Uterus (tissue), 4 donors: Measurements from ENCODE around the gene NOP9. TPM values are rescaled to one million over a fixed set of nuclear protein-coding genes. Genes with fewer than 3 reads are reported as not detected.

Experiments
- DNase-seq, 2 donors: peaks; one replicate each; pipeline ENCODE4 v3.0.0-alpha.2; 2019 to 2020
- H3K27ac ChIP-seq, 2 donors: fragments of 200-600 bp; sonication (generic); 1 replicate in 1 of 2; 2 replicates in 1 of 2; pipeline ENCODE4 v1.5.1; 2016 to 2018
- H3K27me3 ChIP-seq, 2 donors: fragments of 200-600 bp; sonication (generic); one replicate each; pipeline ENCODE4 v1.5.1; 2018 to 2019; ENCODE audit warnings: control low read depth in 1 of 2
- H3K36me3 ChIP-seq, 2 donors: fragments of 200-600 bp; sonication (generic); one replicate each; pipeline ENCODE4 v1.5.1; 2019; ENCODE audit warnings: control low read depth in 1 of 2
- H3K4me1 ChIP-seq, 2 donors: fragments of 200-600 bp; sonication (generic); one replicate each; pipeline ENCODE4 v1.5.1; 2018 to 2019; ENCODE audit warnings: control low read depth in 1 of 2
- H3K4me3 ChIP-seq, 2 donors: fragments of 200-600 bp; sonication (generic); 1 replicate in 1 of 2; 2 replicates in 1 of 2; pipeline ENCODE4 v1.5.1; 2018 to 2019; ENCODE audit warnings: mild to moderate bottlenecking in 1 of 2
- H3K9me3 ChIP-seq, 2 donors: fragments of 200-600 bp; sonication (generic); one replicate each; pipeline ENCODE4 v1.5.1; 2019; ENCODE audit warnings: control low read depth in 1 of 2
- POLR2A ChIP-seq, 2 donors: fragments of 450-650 bp; IDR thresholded peaks; one replicate each; pipeline ENCODE4 v1.6.1; 2016; ENCODE audit warnings: antibody characterized with exemption in 2 of 2, mild to moderate bottlenecking in 1 of 2, moderate library complexity in 1 of 2
- intact Hi-C: fragments of 100-400 bp; cut with DNase I; formaldehyde crosslinking; loops from one replicate; pipeline ENCODE4 v1.15.1; 2023; ENCODE audit warnings: low total_unique reads
- total RNA-seq, 4 donors: library from RNA; depleted of rRNA in 3 of 4; stranded (reverse); fragments of >200 nt in 3 of 4; gene quantifications; one replicate each; pipeline versions ENCODE4 v1.1.0 to v1.2.4, GENCODE V29; 2014 to 2023
- TF ChIP-seq, protein P1 (sequence below), 4 experiments: fragments of 200-600 bp in 2 of 4; fragments of 450-650 bp in 2 of 4; sonication (generic) in 2 of 4; IDR thresholded peaks; one replicate each; pipeline ENCODE4 v1.5.1; 2016 to 2019; ENCODE audit warnings: antibody characterized with exemption in 4 of 4, mild to moderate bottlenecking in 2 of 4, moderate library complexity in 1 of 4
- donor health status: DM: yes; HTN: yes; CAD: no.

The NOP9 gene
- total RNA-seq, 4 donors from 2014 or later, result 5.0 to 23.5 (median 22.5) TPM

DNA sequence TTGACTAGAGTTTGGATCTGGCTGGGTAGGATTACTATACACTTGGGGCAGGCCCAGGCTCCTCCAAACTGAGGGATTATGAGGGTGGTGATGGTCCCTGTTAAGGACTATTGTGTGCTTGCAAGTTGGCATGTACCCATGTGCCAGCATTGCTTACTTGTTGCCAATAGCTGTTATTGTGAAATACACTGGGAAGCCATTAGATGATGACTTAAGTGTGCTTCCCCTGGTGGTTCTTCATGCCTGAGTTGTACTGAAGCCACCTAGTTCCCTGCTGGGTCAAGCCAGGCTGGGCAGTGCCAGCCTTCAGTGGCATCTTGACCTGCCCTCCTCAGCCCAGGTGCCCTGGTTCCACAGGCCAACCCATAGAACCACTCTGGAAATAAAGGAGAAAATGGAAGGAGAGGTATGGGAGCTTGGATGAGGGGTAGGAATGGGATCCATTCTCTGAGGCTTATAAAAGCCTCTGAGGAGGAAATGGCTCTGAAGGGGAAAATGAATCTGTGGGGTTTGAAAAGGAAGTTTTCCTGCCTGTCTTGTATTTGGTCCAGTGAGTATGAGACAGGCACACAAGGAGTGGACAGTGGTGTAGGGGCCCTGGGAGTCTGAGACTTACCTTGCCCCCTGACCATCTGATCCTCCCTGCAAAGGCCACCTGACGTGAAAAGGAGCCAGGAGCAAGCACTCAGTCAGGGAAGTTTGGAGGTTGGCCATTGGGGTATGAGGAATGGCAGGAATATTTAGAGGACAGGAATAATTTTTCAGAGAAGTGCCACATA is 12.4 kb downstream of the NOP9 start:
- Histone ChIP-seq H3K27me3 (no peaks in the 10 kb centered on the region), H3K4me1 (peaks cover 5 to 20% of the 10 kb centered on the region in 2 donors), H3K27ac (peak overlapping the region; percentile 78 to 80), H3K4me3 (peak overlapping the region in 1 of 2 donors; percentile 61), H3K36me3 (no peaks in the 10 kb centered on the region), H3K9me3 (no peaks in the 10 kb centered on the region)
- intact Hi-C loops, result no loop called here
- DNase-seq, result no peak
- TF ChIP-seq, protein P1, sequence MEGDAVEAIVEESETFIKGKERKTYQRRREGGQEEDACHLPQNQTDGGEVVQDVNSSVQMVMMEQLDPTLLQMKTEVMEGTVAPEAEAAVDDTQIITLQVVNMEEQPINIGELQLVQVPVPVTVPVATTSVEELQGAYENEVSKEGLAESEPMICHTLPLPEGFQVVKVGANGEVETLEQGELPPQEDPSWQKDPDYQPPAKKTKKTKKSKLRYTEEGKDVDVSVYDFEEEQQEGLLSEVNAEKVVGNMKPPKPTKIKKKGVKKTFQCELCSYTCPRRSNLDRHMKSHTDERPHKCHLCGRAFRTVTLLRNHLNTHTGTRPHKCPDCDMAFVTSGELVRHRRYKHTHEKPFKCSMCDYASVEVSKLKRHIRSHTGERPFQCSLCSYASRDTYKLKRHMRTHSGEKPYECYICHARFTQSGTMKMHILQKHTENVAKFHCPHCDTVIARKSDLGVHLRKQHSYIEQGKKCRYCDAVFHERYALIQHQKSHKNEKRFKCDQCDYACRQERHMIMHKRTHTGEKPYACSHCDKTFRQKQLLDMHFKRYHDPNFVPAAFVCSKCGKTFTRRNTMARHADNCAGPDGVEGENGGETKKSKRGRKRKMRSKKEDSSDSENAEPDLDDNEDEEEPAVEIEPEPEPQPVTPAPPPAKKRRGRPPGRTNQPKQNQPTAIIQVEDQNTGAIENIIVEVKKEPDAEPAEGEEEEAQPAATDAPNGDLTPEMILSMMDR (IDR thresholded peaks at IDR 0.05), result no peak
- TF ChIP-seq POLR2A (IDR thresholded peaks at IDR 0.05), result no peak

DNA sequence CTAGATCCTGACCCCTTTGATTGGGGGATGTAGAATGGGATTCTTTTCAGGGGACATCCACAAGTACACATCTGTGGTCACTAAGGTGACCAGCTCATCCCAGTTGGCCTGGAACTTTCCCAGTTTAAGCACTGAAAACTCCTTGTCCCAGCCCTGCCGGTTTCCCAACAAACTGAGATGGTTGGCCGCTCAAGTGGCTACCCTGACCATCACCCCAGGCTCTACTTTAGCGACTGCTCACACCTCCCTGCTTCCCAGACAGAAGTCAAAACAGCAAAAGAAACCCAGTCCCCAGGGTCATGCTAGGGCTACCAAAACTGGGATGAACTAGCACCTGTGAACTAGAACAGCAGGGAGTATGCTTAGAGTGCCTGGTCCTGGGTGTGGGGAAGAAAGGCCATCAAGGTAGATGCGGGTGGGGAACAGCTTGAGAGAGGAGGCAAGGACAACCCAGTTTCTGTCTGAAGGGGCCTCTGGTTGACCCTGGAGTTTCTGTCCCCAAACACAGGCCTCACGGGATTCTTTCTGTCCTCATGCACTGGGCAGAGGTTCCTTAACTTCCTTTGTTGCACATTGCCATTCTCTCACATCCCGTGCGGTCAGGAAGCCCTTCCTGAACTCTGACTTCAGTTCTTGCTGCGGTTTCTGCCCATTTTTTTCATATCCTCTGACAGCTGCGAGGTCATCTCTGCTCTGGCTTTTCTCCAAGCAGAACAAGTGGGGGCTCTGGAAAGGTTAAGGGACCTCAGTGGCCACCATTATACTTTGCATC is 13.3 kb downstream of the NOP9 start:
- Histone ChIP-seq H3K4me1 (peaks cover 5 to 20% of the 10 kb centered on the region in 2 donors), H3K9me3 (no peaks in the 10 kb centered on the region), H3K4me3 (no peak overlapping the region), H3K36me3 (no peaks in the 10 kb centered on the region), H3K27ac (peak overlapping the region; percentile 78 to 80), H3K27me3 (no peaks in the 10 kb centered on the region)
- TF ChIP-seq, protein P1 (IDR thresholded peaks at IDR 0.05), result no peak
- TF ChIP-seq POLR2A (IDR thresholded peaks at IDR 0.05), result no peak
- intact Hi-C loops, result no loop called here
- DNase-seq, result no peak

DNA sequence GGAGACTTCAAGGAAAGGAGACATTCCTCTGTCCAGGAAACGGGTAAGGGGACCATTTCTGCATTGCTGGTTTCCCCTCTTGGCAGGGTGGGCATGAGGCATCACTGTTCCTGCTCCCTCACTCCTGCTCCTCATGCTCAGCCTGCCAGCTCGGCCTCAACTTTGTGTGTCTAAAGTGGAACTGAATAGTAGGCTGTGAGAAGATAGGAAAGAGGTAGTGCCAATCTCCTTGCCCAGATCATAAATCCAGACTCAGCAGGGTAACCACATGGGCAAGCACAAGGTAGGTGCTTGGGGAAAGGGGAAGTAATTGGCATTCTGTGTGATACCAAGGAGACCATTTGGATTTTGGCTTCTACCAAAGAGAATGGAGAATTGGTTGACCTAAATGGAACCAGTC is 14.3 kb downstream of the NOP9 start:
- intact Hi-C loops, result no loop called here
- H3K4me1 ChIP-seq, result peaks cover 5 to 20% of the 10 kb centered on the region in 2 donors
- H3K27me3 ChIP-seq, result no peaks in the 10 kb centered on the region
- no peak overlapping the region for H3K27ac ChIP-seq
- H3K4me3 ChIP-seq, result no peak overlapping the region
- H3K9me3 ChIP-seq, result no peaks in the 10 kb centered on the region
- TF ChIP-seq POLR2A (IDR thresholded peaks at IDR 0.05), result no peak
- TF ChIP-seq, protein P1 (IDR thresholded peaks at IDR 0.05), result no peak
- no peaks in the 10 kb centered on the region for H3K36me3 ChIP-seq
- no peak for DNase-seq

DNA sequence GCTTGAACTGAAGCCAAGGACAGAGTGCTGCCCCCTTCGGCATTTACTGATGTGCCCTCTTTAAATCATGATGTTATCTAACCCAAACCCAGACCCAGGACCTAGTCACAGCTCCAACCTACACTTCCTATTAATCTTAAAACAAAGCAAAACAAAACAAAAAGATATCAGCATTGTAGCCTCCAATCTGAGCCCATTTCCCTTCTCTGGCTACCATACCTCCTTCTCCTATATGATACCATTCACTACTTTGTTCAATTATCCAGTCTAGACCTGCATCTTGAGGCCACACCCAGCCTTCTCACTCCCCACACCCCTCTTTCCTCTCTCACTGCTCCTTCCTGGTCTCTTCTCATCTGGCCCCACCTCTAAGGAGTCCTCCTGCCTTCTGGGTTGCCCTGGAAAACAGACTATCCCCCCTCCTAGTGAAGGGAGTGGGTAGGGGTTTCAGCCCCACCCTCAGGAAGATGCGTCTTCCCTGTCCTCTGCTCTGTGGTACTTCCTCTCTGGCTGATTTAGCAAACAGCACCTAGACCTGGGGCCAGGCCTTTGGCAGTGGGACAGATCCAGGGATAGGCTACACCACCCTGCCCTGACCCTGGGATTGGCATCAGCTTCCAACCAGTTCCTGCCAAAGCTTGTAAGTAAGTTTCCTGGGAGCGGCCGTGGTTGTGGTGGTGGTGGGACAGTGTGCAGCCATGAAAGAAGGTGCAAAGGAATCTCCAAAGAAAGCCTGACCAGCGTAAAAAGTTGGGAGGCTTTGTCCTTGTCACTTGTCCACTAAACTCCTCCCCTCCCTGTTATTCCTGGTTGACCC is 14.9 kb downstream of the NOP9 start:
- H3K4me1 ChIP-seq, result peaks cover 5 to 20% of the 10 kb centered on the region in 2 donors
- H3K4me3 ChIP-seq, result no peak overlapping the region
- intact Hi-C loops, result no loop called here

More for the DNA sequence above, 14.9 kb downstream of the NOP9 start:
- Histone ChIP-seq H3K36me3 (no peaks in the 10 kb centered on the region), H3K27ac (no peak overlapping the region), H3K9me3 (no peaks in the 10 kb centered on the region), H3K27me3 (no peaks in the 10 kb centered on the region)
- DNase-seq, result no peak
- TF ChIP-seq, protein P1 (IDR thresholded peaks at IDR 0.05), result no peak
